Lower leg skin (tissue), 4 donors: ENCODE results near the gene ALG9. TPM values are rescaled to one million over a fixed set of nuclear protein-coding genes. Genes with fewer than 3 reads are reported as not detected.

Experiments used
- DNase-seq, 2 donors: peaks; one replicate each; pipeline ENCODE4 v3.0.0-alpha.2; 2019; ENCODE audit warnings: low spot score in 2 of 2
- H3K4me3 ChIP-seq: fragments of 200-600 bp; sonication (generic); 2 replicates; pipeline ENCODE4 v1.5.1; 2017; ENCODE audit warnings: mild to moderate bottlenecking, low read depth; ENCODE audit not compliant: poor library complexity, severe bottlenecking
- CTCF ChIP-seq, 3 donors: fragments of 450-650 bp; IDR thresholded peaks; one replicate each; pipeline ENCODE4 v1.5.1; 2016; ENCODE audit warnings: antibody characterized with exemption in 3 of 3, mild to moderate bottlenecking in 3 of 3, moderate library complexity in 2 of 3
- POLR2A ChIP-seq, 2 donors: fragments of 450-650 bp; IDR thresholded peaks; one replicate each; pipeline ENCODE4 v1.6.1; 2016 to 2017; ENCODE audit warnings: antibody characterized with exemption in 2 of 2, mild to moderate bottlenecking in 1 of 2, moderate library complexity in 1 of 2
- WGBS, 2 donors: methylation state at CpG; one replicate each; pipeline ENCODE4 v1.1.5; 2018; 5-methylcytosine and 5-hydroxymethylcytosine counted together
- intact Hi-C: fragments of 100-400 bp; cut with DNase I; formaldehyde crosslinking; loops from one replicate; pipeline ENCODE4 v1.15.0; 2023; ENCODE audit warnings: low total_unique reads
- total RNA-seq, 4 donors: library from RNA; depleted of rRNA; stranded (reverse); fragments of >200 nt; gene quantifications; one replicate each; pipeline ENCODE4 v1.1.0, GENCODE V29; 2016

ALG9 gene
- total RNA-seq, 4 donors from 2014 or later = 24.4 to 38.1 (median 29.0) TPM

- no peak for DNase-seq
- intact Hi-C loops = no loop called here
- no peak for TF ChIP-seq POLR2A (IDR thresholded peaks at IDR 0.05)
- TF ChIP-seq CTCF (IDR thresholded peaks at IDR 0.05) = no peak
- WGBS, 2 donors = 61 to 66% methylated on average over 15 of the region's 15 CpGs
- H3K4me3 ChIP-seq = no peak overlapping the region
Measured at GRCh38 chr11:111736621-111737443, 134.5 kb downstream of the ALG9 start.

Other genes starting within 250 kb of the ALG9 start
- 10 to 100 TPM; 18.7 to 22.4 (median 20.7) TPM for gene PPP2R1B, start 105.2 kb downstream of the ALG9 start, total RNA-seq
- 1 to 10 TPM; 2.9 to 6.2 (median 4.1) TPM for gene FDXACB1, start 7.6 kb upstream of the ALG9 start, total RNA-seq
- gene CFAP68, start 8.0 kb upstream of the ALG9 start, total RNA-seq = 10 to 100 TPM; 26.2 to 45.2 (median 29.1) TPM
- 100 to 1,000 TPM; 130 to 209 (median 200) TPM for gene CRYAB, start 40.2 kb upstream of the ALG9 start, total RNA-seq
- gene HSPB2, start 41.2 kb upstream of the ALG9 start, total RNA-seq = 1 to 10 TPM in 3 of 4 donors, not detected in 1; 1.2 to 6.7 (median 1.5) TPM
- 10 to 100 TPM in 3 of 4 donors, 1 to 10 TPM in 1; 6.2 to 16.1 (median 12.4) TPM for gene C11orf52, start 47.3 kb upstream of the ALG9 start, total RNA-seq
- gene DIXDC1, start 65.8 kb upstream of the ALG9 start, total RNA-seq = 10 to 100 TPM; 13.6 to 21.5 (median 20.3) TPM
- 10 to 100 TPM; 18.1 to 32.1 (median 23.8) TPM for gene DLAT, start 153.8 kb upstream of the ALG9 start, total RNA-seq
- 1 to 10 TPM in 2 of 4 donors, under 1 TPM in 2; 0.38 to 2.4 (median 0.90) TPM for gene PIH1D2, start 202.4 kb upstream of the ALG9 start, total RNA-seq
- 10 to 100 TPM in 3 of 4 donors, 1 to 10 TPM in 1; 8.5 to 15.6 (median 12.3) TPM for gene NKAPD1, start 202.7 kb upstream of the ALG9 start, total RNA-seq
- 10 to 100 TPM; 12.4 to 49.0 (median 29.9) TPM for gene TIMM8B, start 215.2 kb upstream of the ALG9 start, total RNA-seq
- gene SDHD, start 215.3 kb upstream of the ALG9 start, total RNA-seq = 100 to 1,000 TPM in 2 of 4 donors, 10 to 100 TPM in 2; 60.9 to 142 (median 98.9) TPM